NCI-H1417 treated with DMSO at 0.1 percent for 48 hours (cell line): ENCODE results near the gene UCN3.

Source experiments
- DNase-seq: peaks from one replicate; lab custom pipeline; 2025; lab: John Stamatoyannopoulos, UW

The UCN3 gene, protein sequence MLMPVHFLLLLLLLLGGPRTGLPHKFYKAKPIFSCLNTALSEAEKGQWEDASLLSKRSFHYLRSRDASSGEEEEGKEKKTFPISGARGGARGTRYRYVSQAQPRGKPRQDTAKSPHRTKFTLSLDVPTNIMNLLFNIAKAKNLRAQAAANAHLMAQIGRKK

DNA sequence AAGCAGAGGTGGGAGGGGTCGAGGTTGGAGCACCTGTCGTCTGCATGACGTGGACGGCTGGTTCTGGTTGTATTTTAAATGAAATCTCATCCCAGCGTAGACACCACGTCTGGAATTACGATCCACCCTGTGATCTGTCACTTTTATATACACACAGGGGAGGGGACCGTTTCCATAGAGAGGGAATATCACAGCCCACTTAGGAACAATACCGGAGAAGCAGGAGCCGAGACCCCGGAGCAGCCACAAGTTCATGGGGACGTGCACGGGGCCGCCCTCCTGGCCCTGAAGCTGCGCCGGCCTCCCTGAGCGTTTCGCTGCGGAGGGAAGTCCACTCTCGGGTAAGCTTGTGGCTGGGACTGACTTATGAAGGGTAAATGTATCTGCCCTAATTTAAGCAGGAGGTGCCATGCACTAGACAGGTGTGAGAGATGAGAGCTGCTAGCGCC lies at the start of gene UCN3:
Gene UCN3 (plus strand): TSS at position 77 of the 449 bp plus-strand sequence. CDS start 8,755 bp downstream, outside the sequence.
- DNase-seq, result no peak

DNA sequence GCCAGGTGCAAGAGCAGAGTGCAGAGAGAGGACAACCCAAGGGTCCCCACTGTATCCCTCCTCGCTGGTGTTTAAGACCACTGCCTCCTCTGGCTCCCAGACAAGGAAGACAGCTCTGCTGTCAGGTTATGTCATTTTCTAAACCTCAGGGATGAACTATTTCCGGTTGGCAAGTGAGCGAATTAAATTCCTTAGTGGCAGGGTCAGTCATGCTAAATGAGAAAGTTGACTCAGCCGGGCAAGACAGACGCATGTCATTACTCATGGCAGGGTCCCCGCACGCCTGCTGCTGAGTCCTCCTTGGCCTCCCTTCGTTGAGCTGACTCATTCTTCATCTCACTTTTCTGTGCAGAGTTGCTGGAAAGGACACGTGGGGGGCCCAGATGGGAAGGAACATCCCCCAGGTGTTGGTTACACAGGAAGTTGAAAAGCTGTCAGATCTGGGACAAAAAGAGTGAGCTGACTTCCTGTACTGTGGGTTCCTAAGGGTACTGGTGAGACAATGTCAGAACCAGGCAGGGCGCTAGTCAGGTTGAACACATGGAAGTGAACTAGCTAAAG lies 47.1 kb upstream of the UCN3 start:
- no peak for DNase-seq

DNA sequence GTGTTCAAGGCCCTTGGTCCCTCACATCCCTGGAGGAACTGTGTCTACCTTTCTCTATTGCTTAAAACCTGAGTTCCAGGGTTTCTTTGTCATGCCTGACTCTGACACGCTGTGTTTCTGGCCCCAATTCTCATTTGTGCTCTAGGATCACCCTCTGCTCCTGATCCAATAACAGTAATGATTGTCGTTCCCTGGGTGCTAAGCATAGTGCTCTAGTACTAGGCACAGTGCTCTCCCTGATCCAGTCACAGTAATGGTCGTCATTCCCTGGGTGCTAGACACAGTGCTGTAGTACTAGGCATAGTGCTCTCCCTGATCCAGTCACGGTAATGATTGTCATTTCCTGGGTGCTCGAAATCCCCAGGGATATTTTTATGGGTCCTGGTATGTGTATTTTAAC lies 46.6 kb upstream of the UCN3 start:
- DNase-seq, result no peak

DNA sequence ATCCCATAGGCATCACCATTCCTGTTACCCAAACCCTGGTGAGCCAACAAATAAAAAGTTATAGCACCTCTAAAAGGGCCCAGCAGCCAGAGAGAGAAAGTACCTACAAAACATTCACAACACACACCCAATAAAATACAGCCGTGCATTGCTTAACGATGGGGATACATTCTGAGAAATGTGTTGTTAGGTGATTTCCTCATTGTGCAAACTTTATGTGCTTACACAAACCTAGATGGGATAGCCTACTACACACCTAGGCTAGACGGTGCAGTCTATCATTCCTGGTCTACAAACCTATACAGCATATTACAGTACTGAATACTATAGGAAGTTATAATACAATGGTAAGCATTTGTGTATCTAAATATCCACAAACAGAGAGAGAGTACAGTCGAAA lies 44.9 kb upstream of the UCN3 start:
- DNase-seq, result no peak

DNA sequence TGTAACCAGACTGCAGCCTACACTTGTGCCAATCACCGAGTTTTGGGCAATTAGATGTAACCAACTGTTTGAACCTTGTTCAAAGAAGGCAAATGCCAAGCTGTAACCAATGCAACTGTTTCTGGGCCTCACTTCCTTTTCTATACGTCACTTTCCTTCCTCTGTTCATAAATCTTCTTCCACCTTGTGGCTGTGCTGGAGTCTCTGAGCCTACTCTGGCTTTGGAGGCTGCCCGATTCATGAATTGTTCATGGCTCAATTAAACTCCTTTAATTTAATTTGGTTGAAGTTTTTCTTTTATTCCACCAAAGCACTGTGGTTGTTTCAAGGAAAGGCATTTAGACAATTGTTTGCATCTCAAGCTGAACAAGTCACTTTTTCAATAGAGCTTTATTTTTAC lies 43.5 kb upstream of the UCN3 start:
- DNase-seq, result no peak

DNA sequence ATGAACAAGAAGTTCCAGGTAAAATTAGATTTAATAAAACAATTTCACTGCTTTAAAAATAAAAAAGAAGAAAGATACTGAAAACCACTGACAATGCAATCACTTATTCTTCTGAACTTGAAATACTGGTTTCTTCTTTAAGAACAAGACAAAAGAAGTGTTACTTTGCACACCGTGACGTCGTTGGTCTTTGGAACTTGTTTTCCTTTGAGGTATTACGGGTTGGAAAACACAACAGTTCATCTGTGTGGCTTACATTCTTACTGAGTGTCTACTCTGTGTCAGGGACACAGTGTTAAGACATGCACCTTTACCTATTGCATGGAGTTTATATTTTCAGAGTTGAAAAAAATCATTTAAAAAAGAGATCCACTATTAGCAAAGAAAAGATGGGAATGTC lies 41.3 kb upstream of the UCN3 start:
- DNase-seq, result no peak

DNA sequence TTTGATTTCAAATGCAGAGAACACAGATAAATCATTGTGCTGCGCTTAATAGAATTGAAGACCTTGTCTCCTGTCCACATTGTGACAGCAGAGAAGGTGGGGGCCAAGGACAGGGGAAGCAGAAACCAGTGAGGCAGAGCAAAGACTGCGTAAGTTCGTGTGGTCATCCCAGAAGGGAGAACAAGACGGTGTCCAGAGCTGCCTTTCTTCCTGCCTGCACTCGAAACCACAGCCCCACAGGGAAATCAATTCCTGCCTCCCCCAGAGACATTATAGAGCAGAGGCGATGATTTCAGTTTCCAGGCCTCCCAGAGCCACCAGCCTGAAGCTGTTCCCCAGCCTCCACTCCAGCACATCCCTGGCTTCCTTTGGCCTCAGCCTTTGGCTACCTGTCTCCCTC lies 39.7 kb upstream of the UCN3 start:
- no peak for DNase-seq

DNA sequence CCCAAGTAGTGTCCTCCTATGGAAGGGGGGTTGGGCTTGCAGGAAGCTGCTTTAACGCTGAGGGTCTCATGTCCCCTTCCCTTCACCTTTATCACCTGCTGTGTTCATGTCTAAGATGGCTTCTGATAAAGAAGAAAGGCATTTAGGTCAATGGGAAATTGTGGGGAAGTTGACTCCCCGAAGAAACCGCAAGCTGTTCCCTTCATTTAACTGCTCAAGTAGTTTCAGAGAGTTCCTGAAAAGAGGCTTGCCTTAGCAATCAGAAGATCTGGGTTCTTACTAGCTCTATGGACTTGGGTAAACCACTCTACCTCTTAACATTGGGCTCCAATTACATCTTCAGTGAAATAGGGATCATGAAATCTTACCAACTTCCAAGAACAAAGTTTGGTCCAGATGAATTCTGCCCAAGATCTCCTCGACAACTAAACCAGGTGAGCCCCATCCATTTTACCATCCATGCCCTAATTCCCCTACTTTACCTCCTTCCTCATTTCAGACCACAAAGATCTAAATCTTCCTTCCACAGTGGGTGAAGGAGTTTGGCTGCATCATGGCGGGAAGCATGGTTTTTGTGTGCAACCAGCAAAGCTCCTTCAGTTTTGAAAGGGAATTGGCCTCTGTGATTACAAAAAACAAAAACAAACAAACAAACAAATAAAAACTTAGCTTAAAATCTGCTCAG lies 30.4 kb upstream of the UCN3 start:
- DNase-seq, result no peak

DNA sequence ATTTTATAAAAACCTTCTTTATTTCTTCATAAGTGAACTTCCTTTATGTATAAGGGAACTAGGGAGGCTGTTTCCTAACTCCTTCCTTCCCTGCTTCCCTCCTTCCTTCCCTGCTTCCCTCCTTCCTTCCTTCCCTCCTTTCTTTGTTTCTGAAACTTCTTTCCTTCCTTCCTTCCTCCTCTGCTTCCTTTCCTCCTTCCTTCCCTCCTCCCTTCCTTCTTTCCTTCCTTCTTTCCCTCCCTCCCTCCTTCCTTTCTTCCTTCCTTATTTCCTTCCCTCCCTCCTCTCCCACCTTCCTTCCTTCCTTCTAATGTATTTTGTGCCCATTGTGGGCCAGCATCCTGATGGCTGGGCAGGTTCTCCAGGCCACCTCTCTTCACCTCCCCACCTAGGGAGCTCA lies 26.8 kb upstream of the UCN3 start:
- DNase-seq, result no peak

DNA sequence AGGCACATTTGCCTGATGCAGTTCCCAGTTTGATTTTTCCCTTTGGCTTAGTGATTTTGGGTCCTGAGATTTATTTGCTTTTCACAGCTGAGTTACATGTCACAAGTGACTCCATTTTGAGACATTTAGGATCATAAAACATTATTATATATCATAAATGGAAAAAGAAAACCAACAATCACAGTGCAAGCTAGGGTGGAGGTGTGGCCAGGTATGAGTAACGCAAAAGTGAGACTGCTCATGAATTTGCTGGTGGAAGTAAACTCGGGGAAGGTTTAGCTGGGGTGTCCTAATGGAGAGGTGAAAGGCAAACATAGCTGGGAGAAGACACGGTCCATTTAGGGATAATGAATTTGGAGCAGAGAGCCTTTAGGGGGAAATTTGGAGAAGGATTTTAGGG lies 21.7 kb upstream of the UCN3 start:
- no peak for DNase-seq

DNA sequence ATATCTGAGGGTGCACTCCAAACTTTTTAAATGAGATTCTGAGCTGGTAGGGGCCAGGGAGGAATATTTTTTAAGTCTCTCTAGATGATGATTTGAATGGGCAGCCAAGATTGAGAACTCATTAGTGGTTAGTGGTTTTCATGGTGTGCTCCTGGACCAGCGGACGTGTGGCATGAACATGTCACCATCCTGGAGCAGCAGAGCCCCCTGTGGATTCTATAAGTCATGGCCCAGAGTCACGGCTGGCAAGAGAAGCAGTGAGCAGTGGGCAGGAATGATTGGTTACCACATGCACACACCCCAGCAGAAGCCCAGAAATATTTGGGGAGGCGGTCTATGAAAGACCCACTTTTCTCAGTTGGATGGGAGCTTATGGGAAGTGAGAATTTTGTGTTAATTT lies 21.2 kb upstream of the UCN3 start:
- no peak for DNase-seq

DNA sequence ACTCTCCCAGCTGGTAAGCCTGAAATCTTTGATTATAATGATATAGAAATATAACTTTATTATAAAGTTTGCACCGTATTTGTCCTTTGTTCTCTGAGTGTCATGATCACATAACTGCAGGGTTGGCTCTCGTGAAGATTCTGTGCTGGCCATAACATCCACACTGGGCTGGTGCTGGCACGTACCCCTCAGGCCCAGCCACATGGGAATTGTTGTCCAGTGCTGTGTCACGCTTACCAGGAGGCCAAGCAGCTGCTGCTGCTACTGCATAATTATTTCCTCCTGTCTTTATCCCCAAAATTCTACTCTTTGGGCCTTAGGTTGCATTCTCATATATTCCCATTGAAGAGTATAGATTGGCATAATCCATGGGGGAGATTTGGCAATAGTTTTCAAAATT lies 20.8 kb upstream of the UCN3 start:
- no peak for DNase-seq

DNA sequence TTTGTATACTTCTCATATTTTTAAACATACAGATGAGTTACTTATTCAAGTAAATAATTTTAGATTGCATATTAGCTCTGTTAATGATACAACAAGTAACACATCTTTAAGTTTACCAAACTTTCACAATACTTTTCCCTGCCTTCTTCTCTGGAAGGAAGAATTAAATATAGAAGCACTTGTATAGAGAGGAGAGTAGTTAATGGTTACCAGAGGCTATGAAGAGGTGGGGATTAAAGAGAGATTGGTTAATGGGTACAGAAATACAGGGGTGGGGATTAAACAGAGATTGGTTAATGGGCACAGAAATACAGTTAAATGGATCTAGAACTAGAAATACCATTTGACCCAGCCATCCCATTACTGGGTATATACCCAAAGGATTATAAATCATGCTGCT lies 20.0 kb upstream of the UCN3 start:
- DNase-seq, result no peak

DNA sequence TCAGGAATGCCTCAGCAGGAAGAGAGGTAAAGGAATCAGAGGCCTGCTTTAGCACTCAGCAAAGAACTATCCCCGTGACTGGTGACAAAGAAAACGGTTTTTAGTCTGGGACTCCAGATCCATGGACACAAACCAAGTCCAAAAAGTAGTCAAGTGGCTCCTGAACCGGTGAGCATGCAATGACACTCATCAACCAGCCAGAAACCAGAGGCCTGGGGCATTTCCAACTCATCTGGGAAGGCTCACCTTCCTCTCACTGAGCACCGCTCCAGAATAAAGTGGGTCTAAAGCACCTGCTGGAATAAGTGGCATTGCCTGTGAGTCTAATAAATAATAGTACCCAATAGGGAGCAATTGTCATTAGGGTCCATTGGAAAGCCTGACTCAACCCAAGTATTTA lies 17.9 kb upstream of the UCN3 start:
- no peak for DNase-seq

DNA sequence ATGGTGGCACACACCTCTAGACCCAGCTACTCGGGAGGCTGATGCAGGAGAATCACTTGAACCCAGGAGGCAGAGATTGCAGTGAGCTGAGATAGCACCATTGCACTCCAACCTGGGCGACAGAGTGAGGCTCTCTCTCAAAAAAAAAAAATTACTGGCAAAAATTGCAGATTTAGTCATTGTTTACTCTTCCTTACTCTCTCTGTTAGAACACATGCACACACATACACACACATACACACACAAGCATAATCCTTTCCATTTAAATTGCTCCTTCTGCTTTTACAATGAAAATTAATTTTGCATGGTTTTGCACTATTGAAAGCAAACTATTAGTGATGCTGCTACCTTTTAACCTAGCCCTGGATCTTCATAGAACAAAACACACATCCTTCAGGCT lies 15.4 kb upstream of the UCN3 start:
- DNase-seq, result no peak

DNA sequence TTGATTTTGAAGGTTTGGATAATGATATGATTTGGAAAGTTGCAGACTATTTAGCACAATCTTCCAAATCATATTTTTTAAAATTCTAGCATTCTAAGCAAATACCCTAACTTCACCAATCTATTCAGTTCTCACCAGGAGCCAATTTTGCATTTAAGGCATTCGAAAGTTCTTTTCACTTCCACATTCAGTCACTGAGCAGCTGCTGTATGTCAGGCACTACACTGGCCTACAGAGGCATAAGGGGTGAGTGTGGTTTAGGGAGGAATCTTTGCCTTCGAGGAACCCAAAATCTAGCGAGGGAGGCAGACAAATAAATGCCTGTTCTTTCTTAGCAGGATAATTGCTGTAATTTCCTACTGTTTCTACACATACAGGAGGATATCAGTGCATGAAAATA lies 10.7 kb upstream of the UCN3 start:
- no peak for DNase-seq

DNA sequence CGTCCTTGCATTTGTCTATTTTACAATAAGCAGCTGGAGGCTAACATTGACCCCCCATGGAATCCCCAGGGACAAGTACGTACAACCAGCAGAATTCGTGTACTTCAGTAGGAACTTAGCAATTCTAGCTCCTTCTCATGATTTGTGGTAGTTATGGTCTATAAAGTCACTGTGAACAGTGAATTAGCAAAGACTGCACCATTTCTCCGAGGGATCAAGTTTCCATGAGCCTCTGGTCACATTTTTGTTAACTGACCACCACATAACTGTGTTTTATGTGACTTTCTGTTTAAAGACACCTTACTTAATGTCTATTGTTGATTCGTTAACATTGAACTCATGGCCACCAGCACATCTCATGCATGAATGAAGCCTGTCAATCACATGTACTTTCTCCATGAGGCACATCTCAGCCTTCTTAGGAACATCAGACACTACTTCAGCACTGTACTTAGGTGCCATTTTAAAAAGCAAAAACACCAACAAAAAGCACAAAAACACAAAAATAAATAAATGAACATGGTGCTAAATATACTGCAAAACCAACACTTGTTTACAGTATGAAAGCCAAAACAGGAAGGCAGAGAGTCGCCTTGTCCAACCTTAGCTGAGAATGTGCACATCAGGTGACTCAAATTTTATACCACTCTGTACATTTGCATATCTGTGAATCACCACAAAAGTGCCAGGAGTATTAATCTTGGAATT lies 9.0 kb upstream of the UCN3 start:
- no peak for DNase-seq

DNA sequence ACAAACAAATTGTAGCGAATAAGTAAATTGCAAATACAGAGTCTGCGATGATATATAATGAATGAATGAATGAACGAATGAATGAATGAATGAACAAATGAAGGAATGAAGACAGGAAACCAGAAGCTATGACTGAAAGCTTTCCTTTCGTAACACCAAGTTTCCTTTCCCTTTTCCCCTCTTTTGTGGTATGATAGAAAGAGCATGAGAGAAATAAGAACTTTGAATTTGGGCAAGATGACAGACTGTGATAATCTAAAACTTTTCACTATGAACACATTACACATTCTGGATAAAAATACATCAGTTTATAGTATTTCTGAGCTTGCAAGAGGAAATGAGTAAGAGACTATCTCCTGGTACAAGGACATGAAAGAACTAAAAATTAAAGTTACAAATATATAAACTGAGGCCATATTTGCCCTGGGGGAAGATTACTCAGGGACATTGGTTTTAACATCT lies 8.4 kb upstream of the UCN3 start:
- DNase-seq, result no peak

DNA sequence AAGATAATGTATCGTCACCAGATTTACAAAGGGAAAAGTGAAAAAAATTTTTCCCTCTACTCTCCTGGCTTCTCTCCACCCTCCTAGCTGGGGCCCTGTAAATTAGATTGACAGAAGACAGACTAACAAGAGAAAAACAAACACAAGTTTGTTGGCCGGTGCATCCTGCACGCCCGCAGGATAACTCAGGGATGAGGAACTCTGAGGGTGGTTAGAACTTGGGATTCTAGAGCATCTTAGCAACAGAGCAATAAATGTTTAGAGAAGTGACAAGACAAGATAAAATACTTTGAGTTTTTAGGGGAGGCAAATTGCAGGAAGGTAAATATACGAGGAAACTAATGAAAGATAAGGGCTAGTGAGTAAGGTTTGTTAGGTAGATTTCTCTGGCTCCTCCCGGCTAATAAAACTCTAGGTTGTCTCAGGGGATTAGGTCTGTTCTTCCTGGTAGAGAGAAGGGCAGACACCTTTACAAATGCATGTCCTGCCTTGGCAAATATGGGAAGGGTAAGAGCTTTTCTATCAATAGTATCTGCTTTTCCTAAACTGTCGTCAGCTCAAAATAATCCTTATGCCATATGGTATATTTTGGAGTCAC lies 4.3 kb upstream of the UCN3 start:
- no peak for DNase-seq

DNA sequence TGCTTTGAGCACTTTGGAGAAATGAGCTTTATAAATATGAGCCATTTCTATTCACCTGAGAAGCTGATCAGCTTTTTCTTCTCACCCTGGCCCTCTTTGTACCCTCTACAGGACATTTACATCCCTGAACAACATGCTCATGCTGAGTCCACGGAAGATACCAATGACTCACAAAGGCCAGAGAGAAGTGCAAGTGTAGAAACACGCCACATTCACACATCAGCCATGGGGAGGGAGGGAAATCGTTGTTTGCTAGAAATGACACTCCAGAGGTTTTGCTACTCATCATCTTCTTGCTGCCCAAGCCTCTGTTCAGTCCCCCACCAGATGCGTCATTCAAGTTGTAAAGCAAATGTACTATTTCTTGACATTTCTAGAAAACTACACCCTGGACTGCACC lies 2.8 kb upstream of the UCN3 start:
- no peak for DNase-seq

DNA sequence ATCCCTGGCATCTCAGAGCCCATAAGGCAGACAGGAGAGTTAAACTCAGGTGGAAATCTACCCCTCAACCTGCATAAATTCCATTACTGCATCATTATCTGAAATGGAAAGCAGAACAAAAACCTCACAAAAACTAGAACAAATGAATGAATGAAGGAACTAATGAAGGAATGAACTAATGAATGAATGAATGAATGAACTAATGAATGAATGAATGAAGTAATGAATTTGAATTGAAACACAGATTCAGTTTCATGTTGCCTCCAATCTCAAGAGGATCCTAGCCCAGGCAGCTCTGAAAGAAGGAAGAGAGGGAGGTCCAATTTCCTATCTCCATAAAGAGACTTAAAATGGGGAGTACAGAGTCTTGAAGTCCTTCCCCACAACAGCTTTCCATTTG lies 1.9 kb upstream of the UCN3 start:
- DNase-seq, result no peak

DNA sequence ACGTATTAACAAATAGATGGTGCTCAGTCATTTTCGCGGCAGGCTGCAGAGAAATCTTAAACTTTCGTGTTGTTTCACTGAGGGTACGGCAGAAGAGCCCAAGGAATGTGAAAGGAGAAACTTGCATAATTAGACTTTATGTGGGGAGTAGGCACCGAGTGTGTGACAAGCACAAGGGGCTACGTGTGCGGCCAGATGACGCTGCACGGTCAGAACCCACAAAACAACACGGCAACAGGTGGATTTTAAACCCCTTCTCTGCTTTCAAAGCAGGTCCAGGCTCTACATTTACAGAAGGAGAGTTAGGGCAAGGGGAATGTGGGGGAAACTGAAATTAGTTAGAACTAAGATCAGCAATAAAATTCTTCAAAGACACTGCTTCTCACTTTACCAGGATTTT lies 392 bp upstream of the UCN3 start:
- no peak for DNase-seq

DNA sequence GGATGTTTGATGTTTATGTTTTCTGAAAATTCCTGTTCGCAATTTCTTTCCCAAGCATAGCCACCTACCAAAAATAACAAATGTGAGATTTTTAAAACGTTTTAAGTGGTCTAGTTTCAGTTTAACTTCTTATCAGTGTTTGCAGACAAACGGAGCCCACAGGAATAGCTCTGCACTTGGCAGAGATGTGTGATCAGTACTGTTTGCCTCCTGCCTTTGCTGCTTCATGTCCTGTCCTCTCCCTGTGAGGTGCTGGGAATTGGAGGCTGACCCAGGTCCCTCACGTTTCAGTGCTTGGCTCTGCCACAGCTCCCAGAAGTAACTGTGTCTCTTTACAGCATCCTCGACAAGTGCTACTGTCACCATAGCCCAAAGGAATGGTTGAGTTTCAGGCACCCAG lies 1.2 kb downstream of the UCN3 start:
- DNase-seq, result no peak
